Measurements from ENCODE around the gene LONRF2. TPM values are rescaled to one million over a fixed set of nuclear protein-coding genes. Genes with fewer than 3 reads are reported as not detected.

Gene LONRF2
- total and polyA plus RNA-seq, 2 donors (not counting 1 experiment from before 2014, with no cell fraction given), result under 0.01 to 0.01 TPM

GRCh38 chr2:100302585-100302892 is 19.8 kb downstream of the LONRF2 start:
- H3K4me2 ChIP-seq (ENCODE audit: extremely low read depth, insufficient read depth, low read length), result no peak overlapping the region
- H4K20me1 ChIP-seq (ENCODE audit: control insufficient read depth, extremely low read depth, insufficient read depth, low read length), result no peaks in the 10 kb centered on the region
- no peaks in the 10 kb centered on the region for H3K9me3 ChIP-seq (ENCODE audit: control insufficient read depth, insufficient read depth, low read depth, low read length)
- no peak overlapping the region for H3K27ac ChIP-seq (ENCODE audit: insufficient read depth, low read length)
- H3K79me2 ChIP-seq (ENCODE audit: control insufficient read depth, insufficient read depth, low read length), result no peaks in the 10 kb centered on the region
- H2AFZ ChIP-seq (ENCODE audit: low read length), result no peak overlapping the region
- no peak overlapping the region for H3K4me3 ChIP-seq (replicated peaks in 1 of 4; ENCODE audit: control extremely low read depth in 1 of 4, insufficient read depth in 1 of 4, low read depth in 3 of 4, low read length in 4 of 4)
- H3K36me3 ChIP-seq (ENCODE audit: control insufficient read depth, insufficient read depth, low read length), result no peaks in the 10 kb centered on the region
- no peaks in the 10 kb centered on the region for H3K4me1 ChIP-seq (ENCODE audit: control insufficient read depth, extremely low read depth, insufficient read depth, low read length)
- H3K9ac ChIP-seq (ENCODE audit: insufficient read depth, low read length), result no peak overlapping the region
- no peak for DNase-seq (ENCODE audit: low read depth in 2 of 2)
- no peak for TF ChIP-seq EZH2 (IDR thresholded peaks at IDR 0.05; ENCODE audit: low read length, missing control alignments)
- no peak for TF ChIP-seq CTCF (conservative IDR thresholded peaks at IDR 0.05 in 1 of 2, IDR thresholded peaks at IDR 0.05 in 1 of 2; ENCODE audit: low read depth in 1 of 2, low read length in 2 of 2)
- no peaks in the 10 kb centered on the region for H3K27me3 ChIP-seq (ENCODE audit: control insufficient read depth, insufficient read depth, low read length)

- Histone ChIP-seq H3K79me2 (ENCODE audit: control insufficient read depth, insufficient read depth, low read length) (no peaks in the 10 kb centered on the region), H3K27me3 (ENCODE audit: control insufficient read depth, insufficient read depth, low read length) (no peaks in the 10 kb centered on the region), H3K9ac (ENCODE audit: insufficient read depth, low read length) (no peak overlapping the region), H3K4me2 (ENCODE audit: extremely low read depth, insufficient read depth, low read length) (no peak overlapping the region), H3K27ac (ENCODE audit: insufficient read depth, low read length) (no peak overlapping the region), H3K9me3 (ENCODE audit: control insufficient read depth, insufficient read depth, low read depth, low read length) (no peaks in the 10 kb centered on the region), H2AFZ (ENCODE audit: low read length) (no peak overlapping the region), H3K4me1 (ENCODE audit: control insufficient read depth, extremely low read depth, insufficient read depth, low read length) (no peaks in the 10 kb centered on the region), H3K36me3 (ENCODE audit: control insufficient read depth, insufficient read depth, low read length) (no peaks in the 10 kb centered on the region), H3K4me3 (replicated peaks in 1 of 4; ENCODE audit: control extremely low read depth in 1 of 4, insufficient read depth in 1 of 4, low read depth in 3 of 4, low read length in 4 of 4) (no peak overlapping the region), H4K20me1 (ENCODE audit: control insufficient read depth, extremely low read depth, insufficient read depth, low read length) (no peaks in the 10 kb centered on the region)
- DNase-seq (ENCODE audit: low read depth in 2 of 2), result no peak
- TF ChIP-seq EZH2 (IDR thresholded peaks at IDR 0.05; ENCODE audit: low read length, missing control alignments), result no peak
- TF ChIP-seq CTCF (conservative IDR thresholded peaks at IDR 0.05 in 1 of 2, IDR thresholded peaks at IDR 0.05 in 1 of 2; ENCODE audit: low read depth in 1 of 2, low read length in 2 of 2), result no peak
Measured at GRCh38 chr2:100301881-100302584, 20.3 kb downstream of the LONRF2 start.

DNA sequence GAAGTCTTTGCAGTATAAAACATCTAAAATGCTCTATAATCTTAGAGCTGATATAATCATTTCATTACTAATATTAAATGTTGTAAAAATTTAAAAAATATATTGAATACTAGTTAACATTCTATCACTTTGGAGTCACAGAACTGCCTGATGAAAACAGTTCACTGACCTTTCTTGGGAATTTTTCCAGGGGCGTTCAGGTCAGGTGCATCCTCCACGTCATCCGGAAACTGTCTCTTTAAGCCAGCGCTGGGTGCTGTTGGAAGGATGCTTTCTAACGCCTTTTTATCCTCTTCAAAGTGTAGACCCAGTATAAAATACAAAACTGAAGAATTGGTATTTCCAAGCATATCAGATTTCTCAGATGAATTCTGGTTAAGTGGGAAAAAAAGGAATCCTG is 22.8 kb downstream of the LONRF2 start:
- Histone ChIP-seq H3K27ac (ENCODE audit: insufficient read depth, low read length) (no peak overlapping the region), H3K9me3 (ENCODE audit: control insufficient read depth, insufficient read depth, low read depth, low read length) (no peaks in the 10 kb centered on the region), H3K4me1 (ENCODE audit: control insufficient read depth, extremely low read depth, insufficient read depth, low read length) (no peaks in the 10 kb centered on the region), H3K4me2 (ENCODE audit: extremely low read depth, insufficient read depth, low read length) (no peak overlapping the region), H2AFZ (ENCODE audit: low read length) (no peak overlapping the region), H3K4me3 (replicated peaks in 1 of 4; ENCODE audit: control extremely low read depth in 1 of 4, insufficient read depth in 1 of 4, low read depth in 3 of 4, low read length in 4 of 4) (no peak overlapping the region), H4K20me1 (ENCODE audit: control insufficient read depth, extremely low read depth, insufficient read depth, low read length) (no peaks in the 10 kb centered on the region), H3K79me2 (ENCODE audit: control insufficient read depth, insufficient read depth, low read length) (no peaks in the 10 kb centered on the region), H3K27me3 (ENCODE audit: control insufficient read depth, insufficient read depth, low read length) (no peaks in the 10 kb centered on the region), H3K9ac (ENCODE audit: insufficient read depth, low read length) (no peak overlapping the region), H3K36me3 (ENCODE audit: control insufficient read depth, insufficient read depth, low read length) (no peaks in the 10 kb centered on the region)
- TF ChIP-seq CTCF (conservative IDR thresholded peaks at IDR 0.05 in 1 of 2, IDR thresholded peaks at IDR 0.05 in 1 of 2; ENCODE audit: low read depth in 1 of 2, low read length in 2 of 2), result no peak
- no peak for TF ChIP-seq EZH2 (IDR thresholded peaks at IDR 0.05; ENCODE audit: low read length, missing control alignments)
- DNase-seq (ENCODE audit: low read depth in 2 of 2), result no peak

Measured in fibroblast of lung (primary cell).